GM18507 (cell line): ENCODE data around the gene ATP2A1.
"Not testable (repeated sequence)": the region's sequence is repeated elsewhere in the genome, so short reads cannot be mapped to it uniquely, and the experiment has no call there.

Experiments used
- DNase-seq: peaks from one replicate; pipeline ENCODE4 v3.0.0; 2011; ENCODE audit warnings: low read depth; ENCODE audit not compliant: insufficient read length; ENCODE audit errors: extremely low spot score
- FAIRE-seq: peaks from 2 replicates; lab custom pipeline; 2011; peaks lifted over from hg19 to GRCh38; lab: Jason Lieb, UNC

The ATP2A1 gene

GRCh38 chr16:28846933-28847273 lies 31.4 kb upstream of the ATP2A1 start:
- FAIRE-seq (peak; percentile 9), DNase-seq (no peak)

- FAIRE-seq (no peak), DNase-seq (no peak)
Observed at GRCh38 chr16:28858421-28858820, 19.9 kb upstream of the ATP2A1 start.

- FAIRE-seq (no peak), DNase-seq (no peak)
Observed at GRCh38 chr16:28859326-28859725, 19.0 kb upstream of the ATP2A1 start.

GRCh38 chr16:28863929-28864793 lies 14.1 kb upstream of the ATP2A1 start:
- no peak for DNase-seq
- FAIRE-seq, result no peak

GRCh38 chr16:28865001-28865688 lies 13.1 kb upstream of the ATP2A1 start:
- DNase-seq (no peak), FAIRE-seq (no peak)

GRCh38 chr16:28865722-28866453 lies 12.4 kb upstream of the ATP2A1 start:
- FAIRE-seq (no peak), DNase-seq (no peak)

- DNase-seq (no peak), FAIRE-seq (no peak)
Observed at GRCh38 chr16:28866454-28866804, 11.9 kb upstream of the ATP2A1 start.

GRCh38 chr16:28867241-28867640 lies 11.0 kb upstream of the ATP2A1 start:
- FAIRE-seq, result no peak
- DNase-seq, result no peak

GRCh38 chr16:28867646-28868045 lies 10.6 kb upstream of the ATP2A1 start:
- not testable (repeated sequence) for FAIRE-seq, DNase-seq

- DNase-seq (no peak), FAIRE-seq (no peak)
Observed at GRCh38 chr16:28869201-28869600, 9.1 kb upstream of the ATP2A1 start.

GRCh38 chr16:28872952-28873351 lies 5.3 kb upstream of the ATP2A1 start:
- no peak for FAIRE-seq
- DNase-seq, result no peak

- FAIRE-seq, result no peak
- peak; percentile 64 for DNase-seq
Observed at GRCh38 chr16:28873543-28874201, 4.6 kb upstream of the ATP2A1 start.

- FAIRE-seq (no peak), DNase-seq (no peak)
Observed at GRCh38 chr16:28874406-28874805, 3.9 kb upstream of the ATP2A1 start.

GRCh38 chr16:28875134-28876018 lies 2.9 kb upstream of the ATP2A1 start:
- FAIRE-seq (no peak), DNase-seq (no peak)

- DNase-seq, result no peak
- no peak for FAIRE-seq
Observed at GRCh38 chr16:28876019-28876659, 2.1 kb upstream of the ATP2A1 start.

- no peak for DNase-seq
- FAIRE-seq, result no peak
Observed at GRCh38 chr16:28876973-28877654, 1.2 kb upstream of the ATP2A1 start.

GRCh38 chr16:28877655-28878000 lies 660 bp upstream of the ATP2A1 start:
- FAIRE-seq, result no peak
- no peak for DNase-seq

- FAIRE-seq (no peak), DNase-seq (no peak)
Observed at GRCh38 chr16:28879261-28879840, 1.1 kb downstream of the ATP2A1 start.
